ENCODE measurements around the gene COL16A1.

COL16A1 gene

DNA sequence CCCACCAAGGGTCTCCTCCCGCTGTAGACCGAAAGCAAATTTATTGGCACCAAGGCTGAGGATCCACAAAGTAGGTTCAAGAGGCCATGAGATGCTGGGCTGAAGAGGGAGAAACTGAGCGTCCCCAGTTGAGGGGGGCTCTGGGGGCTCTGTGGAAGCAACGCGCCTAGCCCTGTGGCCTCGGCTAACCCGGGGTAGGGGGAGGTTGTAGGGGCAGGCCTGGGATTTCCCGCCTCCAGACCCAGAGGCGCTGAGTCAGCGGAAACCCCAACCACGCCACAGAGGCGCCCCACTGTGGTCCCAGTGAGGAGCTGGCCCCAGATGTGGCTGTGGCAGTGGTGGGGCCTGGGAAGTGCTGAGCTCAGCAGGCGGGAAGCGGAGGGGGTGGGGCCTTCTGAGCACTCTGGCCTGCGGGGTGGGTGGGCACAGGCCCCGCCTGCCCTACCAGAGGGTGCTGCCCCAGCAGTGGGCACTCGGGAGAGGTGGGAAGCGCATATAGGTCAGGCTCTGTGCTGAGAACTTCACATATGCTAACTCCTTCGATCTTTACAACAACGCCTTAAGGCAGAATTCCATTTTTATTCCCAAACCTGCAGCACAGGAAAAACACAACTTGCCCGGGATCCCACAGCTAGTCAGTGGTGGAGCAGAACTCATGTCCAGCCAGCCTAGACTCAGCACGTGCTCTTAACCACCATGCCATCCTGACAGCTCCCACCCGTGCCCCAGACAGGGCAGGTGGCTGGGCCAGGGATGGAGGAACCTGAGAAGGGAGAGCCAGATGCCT, 1.5 kb upstream of the COL16A1 start:
- DNase-seq = no peak

DNA sequence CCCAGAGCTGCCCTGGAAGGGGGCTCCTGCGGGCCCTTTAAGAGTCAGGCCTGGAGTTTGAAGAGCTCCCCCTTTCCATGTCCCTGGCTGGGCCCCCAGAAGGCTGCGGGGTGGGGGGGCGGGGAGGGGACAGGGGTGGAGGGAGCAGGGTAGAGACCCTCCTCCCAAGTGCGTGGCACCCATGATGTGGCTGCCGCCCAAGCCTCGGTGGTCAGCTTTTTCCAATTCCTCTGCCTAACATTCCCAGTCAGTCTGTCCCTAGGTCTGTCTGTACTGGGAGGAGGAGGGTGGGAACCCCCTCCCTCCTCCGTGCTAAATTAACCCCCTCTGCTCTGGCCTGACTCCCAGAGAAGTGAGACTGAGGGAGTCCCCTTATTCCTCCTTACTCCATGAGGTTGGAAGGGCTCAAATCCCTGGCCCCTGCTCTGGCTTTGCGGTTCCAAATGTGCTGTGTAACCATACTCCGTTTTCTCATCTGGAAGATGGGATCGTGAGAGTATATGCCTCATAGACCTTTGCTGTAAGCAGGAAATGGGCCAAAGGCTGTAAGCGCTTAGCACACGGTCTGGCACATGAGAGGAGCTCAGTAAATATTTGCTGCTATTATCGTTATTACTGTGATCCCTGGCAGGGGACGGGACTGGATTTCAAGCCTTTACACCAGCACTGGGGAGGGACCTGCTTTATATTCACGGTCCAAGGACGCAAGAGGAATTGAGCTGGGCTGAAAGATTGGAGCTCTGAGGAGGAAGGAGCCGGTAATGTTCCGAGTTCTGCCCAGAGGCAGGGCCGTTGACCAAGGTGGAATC, 658 bp upstream of the COL16A1 start:
- no peak for DNase-seq

DNA sequence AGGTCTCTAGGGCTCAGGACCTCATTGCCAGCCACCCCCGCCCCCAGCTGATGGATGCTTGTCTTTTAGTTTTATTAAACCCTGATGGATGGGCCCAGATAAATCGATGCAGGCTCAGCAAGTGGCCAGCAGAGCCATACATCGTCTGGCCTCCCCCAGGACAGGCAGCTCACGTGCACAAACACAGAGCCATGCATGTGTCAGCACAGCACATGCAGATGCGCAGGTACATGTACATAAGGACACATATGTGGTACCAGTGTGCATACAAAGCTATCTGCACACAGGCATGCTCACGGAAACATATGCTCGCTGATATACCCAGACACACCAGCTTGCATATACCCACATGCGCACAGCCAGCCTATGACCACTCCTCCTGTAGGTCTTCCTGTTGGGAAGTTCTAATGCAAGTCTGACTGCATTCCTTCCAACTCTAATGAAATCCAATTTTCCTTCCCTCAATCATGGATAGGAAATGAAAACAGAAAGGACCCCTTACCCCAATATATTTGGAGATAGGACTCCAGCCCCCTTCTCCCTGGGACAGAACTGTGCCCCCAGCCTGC, 897 bp downstream of the COL16A1 start:
- DNase-seq = no peak

DNA sequence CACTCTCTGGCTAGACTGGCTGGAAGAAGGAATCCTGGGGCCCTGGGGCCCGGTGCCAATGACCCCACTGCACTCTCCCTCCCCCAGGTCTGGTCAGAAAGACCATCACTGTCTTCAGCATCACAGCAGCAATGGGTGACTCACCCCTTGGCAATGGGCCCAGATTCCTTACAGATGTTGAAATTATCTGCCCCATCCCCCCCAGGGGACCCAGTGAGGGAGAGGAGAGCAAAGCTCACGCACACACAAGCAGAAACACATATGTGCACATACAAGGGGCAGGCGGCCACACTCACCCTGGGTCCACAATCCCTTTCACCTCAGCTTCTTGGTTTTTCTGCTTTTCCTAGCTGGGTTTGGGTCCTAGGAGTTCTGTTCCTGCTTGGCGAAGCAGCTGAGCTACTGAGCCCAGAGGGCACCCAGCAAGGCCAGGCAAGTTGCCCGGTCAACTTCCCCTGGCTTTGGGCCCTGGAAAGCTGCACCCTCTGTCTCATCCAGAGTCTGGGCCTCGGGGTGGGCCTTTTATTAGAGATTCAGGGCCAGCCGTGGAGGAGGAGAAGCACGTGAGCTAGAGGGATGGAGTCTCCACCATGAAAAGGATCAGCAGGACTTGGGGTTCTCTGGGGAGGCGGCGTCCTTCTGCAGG, 2.6 kb downstream of the COL16A1 start:
- DNase-seq = peak; percentile 44

DNA sequence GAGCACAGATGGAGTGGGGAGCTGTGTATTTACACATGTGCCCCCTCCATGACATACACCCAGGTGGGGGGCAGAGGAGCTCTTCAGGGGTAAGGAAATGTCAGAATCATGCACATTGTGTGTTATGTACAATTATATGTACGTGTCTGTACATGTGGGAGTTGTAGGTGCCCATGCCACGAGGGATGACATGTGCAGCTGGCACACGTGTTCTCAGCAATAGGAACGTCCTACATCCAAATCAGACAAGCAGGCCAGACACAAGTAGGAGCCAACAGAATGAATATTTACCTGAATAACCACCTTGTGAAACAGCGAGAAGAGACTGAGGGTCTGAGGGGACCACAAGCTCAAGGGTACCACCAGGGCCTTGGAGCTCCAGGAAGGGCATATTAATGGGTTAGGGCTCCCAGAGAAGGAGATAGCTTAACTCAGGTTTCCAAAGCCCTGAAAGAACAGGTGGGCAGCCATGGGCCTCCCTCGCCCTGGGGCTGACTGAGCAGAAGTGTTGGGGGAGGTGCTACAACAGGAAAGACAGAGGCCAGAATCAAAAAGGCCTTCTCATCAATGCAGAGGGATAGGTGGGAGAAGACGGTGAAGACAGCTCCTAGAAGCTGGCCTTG, 3.2 kb downstream of the COL16A1 start:
- peak; percentile 44 for DNase-seq

DNA sequence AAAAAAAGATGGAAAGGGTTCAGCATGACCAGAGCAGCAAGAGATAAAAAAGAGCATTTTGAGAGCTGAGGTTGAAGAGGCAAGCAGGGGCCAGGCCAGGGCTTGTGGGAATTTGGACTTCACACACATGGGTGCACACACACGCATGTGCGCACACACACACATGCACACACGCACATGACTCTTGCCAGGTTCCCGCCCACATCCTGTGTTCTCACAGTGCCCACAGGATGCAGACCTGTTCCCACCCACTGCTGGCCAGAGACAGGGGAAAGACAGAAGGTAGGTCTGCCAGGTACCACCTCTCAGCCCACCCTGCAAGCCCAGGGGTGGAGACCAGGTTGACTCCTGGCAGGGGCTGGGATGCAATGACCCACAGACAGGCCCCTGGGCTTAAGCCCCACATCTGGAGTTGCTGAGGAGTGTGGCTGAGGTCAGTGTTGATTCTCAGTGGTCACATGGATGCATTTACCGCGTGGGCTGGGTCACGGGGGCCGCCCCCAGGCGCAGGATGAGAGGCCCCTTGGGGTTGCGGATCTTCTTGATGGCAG, 4.4 kb downstream of the COL16A1 start:
- DNase-seq = no peak

DNA sequence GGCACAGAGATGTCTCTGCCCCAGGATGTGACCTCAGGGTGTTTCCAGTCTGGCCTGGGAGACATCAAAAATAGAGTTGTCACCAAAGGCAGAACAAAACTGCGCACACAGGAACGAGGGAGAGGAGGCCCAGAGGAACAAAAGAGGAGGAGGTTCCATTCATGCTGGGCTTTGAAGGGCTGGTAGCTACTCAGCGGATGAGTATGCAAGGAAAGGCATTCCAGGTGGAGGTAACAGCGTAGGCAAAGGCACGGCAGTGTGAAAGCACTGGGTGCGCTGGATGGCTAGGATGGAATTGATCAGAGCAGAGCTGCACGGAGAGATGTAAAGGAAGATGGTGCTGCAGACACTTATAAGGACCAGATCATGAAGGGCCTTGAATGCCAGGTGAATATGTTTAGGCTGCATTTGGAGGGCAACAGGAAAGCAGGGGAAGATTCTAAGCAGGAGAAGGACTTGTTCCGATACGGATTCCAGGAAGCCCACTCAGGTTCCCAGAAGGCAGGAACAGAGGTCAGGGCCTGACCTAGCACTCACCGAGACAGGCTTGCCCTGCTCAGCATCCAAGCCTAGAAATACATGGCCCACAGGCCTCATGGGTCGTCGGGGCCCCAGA, 6.3 kb downstream of the COL16A1 start:
- DNase-seq = no peak

DNA sequence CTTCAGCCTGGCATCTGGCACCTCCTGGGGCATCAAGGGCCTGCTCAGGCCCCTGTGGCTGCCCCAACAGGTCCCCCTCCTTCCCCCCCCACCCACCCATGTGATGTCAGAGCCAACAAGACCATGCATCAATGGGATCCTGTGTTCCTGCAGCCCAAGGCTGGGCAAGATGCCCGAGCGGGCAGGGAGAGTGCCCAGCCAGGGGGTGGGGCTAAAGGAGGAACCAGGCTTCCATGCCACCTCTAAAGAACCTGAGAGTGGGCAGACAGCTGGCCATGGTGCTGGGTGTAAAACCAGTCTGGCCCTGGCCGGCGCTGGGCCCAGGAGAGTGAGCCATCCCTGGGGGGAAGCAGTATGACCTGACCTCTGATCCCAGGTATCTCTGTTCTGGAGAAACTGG, 7.6 kb downstream of the COL16A1 start:
- peak; percentile 41 for DNase-seq

DNA sequence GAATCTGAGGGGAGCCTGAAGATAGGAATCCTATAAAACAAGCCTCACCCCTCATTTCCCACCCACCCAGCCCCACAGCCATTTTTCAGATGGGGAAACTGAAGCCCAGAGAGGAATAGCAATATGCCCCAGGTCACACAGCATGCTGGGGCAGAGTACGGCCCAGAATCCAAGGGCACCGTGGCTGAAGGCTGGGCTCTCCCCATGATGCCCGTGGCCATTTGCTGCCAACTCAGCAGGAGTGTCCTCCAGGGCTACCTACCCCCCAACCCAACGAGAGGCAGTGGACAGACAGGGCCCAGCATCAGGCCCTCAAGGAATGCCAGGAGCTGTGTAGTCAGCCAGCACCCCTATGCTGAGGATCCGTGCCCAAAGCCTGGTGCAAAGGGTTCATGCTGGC, 8.5 kb downstream of the COL16A1 start:
- no peak for DNase-seq

DNA sequence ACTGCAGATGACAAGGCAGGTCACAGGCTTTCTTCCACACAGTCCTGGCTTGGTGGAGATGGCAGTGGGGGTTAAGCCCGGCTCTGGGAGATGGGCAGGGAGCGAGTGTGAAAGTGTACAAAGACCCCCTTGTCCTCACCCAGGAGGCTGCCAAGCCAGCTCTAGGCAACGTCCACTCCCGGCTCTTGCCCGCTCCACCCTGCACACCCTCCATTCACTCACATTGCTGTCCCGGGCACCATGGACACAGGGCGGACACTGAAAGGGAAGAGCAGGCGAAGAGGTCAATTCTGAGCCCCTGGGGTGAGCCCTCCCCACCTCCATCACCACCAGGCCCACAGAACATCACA, 8.9 kb downstream of the COL16A1 start:
- no peak for DNase-seq

DNA sequence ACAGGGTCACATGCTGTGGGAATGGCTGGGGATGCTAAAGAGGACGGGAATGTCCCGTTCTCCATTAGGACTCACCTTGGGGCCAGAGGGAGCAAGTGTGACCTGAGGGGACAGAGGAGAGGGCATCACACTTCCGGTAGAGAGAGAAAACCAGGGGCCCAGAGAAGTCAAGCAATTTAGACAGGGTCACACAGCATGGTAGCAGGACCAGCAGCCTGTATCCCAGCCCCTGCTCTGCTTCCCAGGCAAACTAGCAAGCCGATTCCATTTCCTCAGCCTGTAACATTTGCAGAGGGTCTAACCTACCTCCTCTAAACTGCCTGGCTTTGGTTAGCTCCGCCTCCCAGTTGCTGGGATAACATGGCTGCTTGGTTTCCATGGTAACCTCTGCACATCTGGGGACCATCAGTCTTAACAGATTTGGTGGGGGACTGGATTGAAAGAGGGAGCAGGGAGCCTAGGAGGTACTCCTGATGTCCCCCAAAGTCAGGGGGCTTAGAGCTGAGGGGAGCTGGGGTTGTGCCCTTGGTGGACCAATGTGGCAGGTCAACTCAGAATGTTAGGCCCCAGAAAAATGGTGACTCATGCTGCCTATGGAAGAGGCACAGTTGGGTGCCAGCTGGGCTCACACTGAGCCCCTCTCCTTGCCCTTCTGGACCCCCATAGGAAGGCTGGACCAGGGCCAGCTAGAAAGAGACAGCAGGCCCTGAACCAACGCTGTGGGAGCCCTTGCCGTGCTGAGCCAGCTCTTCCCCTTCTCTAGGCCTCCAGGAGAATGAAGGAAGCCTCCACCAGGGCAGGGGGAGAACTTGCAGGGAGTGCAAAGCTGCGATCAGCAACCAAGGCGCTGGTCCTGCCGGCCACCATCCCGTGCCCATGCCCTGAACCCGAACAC, 9.5 kb downstream of the COL16A1 start:
- DNase-seq = no peak

DNA sequence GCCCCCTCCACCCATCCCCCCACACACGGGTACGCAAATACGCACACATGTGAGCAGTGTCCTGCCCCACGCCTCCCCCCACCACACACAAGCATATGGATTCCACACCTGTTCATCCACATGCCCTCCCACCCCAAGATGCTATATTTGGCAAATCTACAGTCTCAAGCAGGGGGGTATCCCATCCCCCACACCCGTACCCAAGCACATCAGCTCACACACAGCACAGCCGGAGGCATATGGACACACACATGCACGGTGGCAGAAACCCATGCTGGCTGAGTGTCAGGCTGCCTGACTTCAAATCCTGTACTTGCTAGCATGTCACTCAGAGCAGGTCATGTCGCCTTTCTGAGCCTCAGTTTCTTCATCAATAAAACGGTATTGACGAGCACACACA, 10.6 kb downstream of the COL16A1 start:
- no peak for DNase-seq

DNA sequence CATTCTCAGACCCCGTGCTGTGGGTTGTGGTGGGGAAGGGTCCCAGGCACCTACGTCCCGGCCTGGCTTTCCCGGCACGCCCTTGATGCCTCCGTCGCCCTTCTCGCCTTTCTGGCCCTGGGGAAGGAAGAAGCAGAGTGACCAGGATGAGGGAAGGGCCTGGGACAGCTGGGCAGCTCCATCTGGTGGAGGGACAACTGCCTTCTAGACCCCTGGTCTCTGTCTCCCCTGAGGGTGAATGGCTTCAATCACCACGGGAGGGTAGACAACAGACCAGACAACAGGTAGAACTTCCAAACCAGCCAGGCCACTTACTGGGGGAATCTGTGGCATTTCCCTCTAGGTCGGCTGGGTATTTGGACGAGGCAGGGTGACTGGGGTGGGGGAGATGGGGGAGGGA, 11.9 kb downstream of the COL16A1 start:
- DNase-seq = no peak

DNA sequence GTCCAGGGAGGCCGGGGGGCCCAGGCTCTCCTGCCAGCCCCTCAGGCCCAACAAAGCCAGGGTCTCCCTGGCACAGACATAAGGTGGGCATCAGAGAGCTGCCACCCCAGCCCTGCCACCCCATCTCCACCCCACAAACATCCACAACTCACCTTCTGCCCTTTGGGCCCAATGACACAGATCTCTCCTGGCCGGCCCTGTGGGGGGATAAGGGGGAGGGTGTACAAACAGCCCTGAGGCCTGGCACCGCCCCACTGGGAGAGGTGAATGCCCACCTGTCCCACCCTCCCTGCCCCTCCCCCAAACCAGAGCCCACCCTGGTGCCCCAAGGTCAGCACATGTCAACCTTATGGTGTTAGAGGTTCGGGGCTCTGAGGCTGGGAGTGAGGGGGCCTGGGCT, 12.4 kb downstream of the COL16A1 start:
- DNase-seq = no peak

DNA sequence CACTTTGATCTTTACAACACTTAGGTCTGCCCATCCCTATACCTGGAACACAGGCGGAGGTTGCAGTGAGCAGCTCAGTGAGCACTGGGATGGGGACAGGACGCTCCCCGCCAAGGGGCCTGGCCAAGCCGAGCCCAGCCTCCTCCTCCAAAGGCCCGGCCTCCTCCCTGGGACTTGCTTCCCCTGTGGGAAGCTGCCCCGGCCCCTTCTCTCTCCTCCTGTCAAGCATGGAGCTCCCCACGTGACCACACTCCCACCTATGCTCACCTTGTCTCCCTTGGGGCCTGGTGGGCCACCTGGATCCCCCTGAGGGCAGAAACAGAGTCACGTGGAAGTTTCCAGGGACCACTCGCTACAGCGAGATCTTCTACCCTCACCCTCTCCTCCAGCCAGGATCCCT, 12.9 kb downstream of the COL16A1 start:
- DNase-seq = no peak

DNA sequence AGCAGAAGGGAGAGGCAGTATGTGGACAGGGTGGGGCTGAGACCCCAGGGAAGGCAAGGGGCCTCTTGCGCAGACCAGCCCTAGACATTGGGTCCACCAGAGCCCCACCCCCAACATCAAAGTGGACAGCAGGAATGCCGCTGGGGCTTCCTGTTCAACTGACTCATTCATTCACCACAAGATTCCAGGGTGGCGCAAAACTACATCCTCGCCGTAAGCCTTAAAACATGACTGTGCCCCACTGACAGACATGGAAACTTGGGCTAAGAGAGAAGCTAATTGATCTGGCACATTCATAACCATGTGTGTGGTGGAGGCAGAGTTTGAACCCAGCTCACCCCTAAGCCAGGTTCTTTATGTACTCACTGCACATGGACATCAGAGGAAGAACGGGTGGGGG, 14.0 kb downstream of the COL16A1 start:
- no peak for DNase-seq

DNA sequence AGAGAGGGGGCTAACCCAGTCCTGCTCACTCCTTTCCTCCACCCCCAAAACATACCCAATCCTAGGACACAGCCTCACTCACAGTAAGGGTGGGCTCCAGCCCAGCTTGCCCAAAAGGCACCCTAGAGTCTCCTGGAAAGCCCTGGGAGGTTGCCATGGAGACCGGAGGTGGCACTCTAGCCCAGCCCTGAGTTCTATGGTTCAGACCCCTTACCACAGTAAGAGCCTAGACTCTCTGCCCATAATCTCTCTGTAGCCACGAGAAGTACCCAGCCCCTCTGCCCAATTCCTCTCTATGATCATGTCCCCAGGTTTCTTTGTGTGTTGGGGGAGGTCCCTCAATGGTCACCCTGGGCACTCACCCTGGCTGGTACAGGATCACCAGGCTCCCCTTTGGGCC, 14.4 kb downstream of the COL16A1 start:
- DNase-seq = no peak

DNA sequence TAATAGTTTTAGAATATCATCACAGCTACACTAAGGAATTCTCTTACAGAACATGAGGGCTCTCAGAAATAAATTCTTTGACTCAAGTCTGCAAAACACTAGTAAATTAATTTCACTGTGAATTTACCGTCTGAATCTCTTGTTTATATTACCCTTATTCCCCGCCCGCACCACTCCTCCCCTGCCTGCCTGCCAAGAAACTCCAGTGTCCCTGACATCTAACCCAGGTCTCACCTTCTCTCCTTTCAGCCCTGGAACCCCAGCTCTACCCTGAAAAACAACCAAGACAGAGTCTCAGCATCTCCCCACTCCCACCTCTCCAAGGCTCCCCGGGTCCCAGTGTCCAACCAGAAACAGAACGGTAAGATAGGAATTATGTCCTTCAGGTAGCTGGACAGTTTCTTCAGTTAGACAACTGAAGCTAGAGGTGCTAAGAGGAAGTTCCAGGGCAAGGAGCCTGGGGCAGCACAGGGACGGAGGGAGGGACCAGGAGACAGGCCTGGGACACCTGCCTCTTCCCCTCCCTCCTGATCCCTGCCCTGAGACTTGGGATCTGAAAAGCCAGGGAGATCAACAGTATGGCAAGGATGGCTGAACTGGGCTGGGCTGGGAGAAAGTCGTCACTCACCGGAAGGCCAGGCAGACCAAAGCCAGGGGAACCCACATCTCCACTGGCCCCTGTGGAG, 15.4 kb downstream of the COL16A1 start:
- no peak for DNase-seq

DNA sequence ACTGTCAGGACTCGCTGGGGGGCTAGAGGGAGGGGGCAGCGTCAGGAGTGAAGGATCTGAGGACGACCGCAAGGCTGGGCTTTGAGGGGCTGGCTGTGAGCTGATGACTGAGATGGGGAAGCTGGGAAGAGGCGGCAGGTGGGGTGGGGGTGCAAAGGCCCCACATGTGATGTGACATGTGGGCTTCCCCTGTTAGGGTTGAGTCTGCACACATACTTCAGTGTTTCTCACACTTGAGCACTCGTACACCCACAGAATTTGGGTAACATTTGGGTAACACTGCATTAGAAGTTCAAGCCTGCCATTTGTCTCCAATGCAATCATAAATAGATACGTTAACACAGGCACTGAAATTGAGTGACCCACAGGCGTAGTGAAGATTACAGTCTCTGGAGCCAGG, 16.2 kb downstream of the COL16A1 start:
- no peak for DNase-seq

DNA sequence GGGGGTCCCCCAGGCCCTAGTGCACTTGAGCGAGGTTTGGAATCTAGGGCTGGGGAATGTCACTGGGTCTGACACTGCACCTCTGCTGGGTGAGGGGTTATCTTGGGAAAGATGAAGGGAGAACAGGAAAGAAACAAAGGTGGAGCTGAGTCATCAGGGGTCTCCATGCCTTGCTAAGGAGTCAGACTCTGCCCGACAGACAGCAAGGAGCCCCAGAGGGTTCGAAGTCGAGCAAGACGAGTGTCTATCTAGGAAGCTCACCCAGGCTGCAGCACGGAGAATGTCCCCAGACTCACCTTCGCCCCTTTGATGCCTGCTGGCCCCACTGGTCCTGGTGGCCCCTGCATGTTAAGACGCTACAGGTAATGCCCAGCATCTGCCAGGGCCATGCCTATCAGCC, 18.0 kb downstream of the COL16A1 start:
- no peak for DNase-seq

DNA sequence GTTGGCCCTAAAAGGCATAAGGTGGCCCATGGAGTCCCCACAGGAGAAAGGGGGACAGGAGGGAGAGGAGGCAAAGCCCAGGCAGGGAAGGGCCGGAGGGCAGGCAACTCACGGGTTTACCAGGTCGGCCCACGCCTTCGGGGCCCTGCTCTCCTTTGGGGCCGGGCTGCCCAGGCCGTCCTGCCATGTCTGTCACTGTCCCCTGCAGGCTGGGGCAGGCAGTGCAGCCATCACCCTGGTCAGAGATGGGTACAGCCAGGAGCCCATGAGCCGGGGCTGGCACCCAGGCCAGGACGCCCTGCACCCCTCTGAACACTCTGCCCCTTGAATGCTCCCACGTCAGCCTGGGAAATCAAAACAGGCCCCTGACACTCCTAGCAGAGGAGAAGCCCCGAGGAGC, 19.8 kb downstream of the COL16A1 start:
- DNase-seq = no peak
